Spleen (tissue), 11 donors: ENCODE measurements around the gene PTGFR. TPM values are rescaled to one million over a fixed set of nuclear protein-coding genes. Genes with fewer than 3 reads are reported as not detected.

Source experiments
- DNase-seq: peaks from one replicate; pipeline ENCODE4 v3.0.0-alpha.2; 2020
- H3K27ac ChIP-seq, 8 donors: fragments of 200-600 bp; sonication (generic) in 7 of 8; 1 replicate in 4 of 8; 2 replicates in 4 of 8; pipeline versions ENCODE4 v1.5.0 to v1.8.0; 2016 to 2021; ENCODE audit warnings: inconsistent platforms in 4 of 8, mild to moderate bottlenecking in 4 of 8, moderate library complexity in 1 of 8
- H3K27me3 ChIP-seq, 7 donors: fragments of 200-600 bp; sonication (generic) in 6 of 7; replicated peaks in 1 of 7; 1 replicate in 4 of 7; 2 replicates in 3 of 7; pipeline versions ENCODE4 v1.5.0 to v1.8.0; 2016 to 2021; ENCODE audit warnings: inconsistent platforms in 3 of 7, mild to moderate bottlenecking in 1 of 7
- H3K36me3 ChIP-seq, 6 donors: fragments of 200-600 bp; sonication (generic) in 5 of 6; 1 replicate in 4 of 6; 2 replicates in 2 of 6; pipeline versions ENCODE4 v1.5.0 to v1.8.0; 2016 to 2021; ENCODE audit warnings: inconsistent platforms in 2 of 6
- H3K4me1 ChIP-seq, 6 donors: fragments of 200-600 bp; sonication (generic) in 5 of 6; 1 replicate in 3 of 6; 2 replicates in 3 of 6; pipeline versions ENCODE4 v1.5.0 to v1.8.0; 2016 to 2021; ENCODE audit warnings: inconsistent platforms in 3 of 6
- H3K4me3 ChIP-seq, 8 donors: fragments of 200-600 bp; sonication (generic) in 7 of 8; 1 replicate in 4 of 8; 2 replicates in 4 of 8; pipeline versions ENCODE4 v1.5.0 to v1.8.0; 2016 to 2021; ENCODE audit warnings: inconsistent platforms in 4 of 8, mild to moderate bottlenecking in 4 of 8, moderate library complexity in 2 of 8
- H3K9me3 ChIP-seq, 8 donors: fragments of 200-600 bp; sonication (generic) in 7 of 8; 1 replicate in 4 of 8; 2 replicates in 4 of 8; pipeline versions ENCODE4 v1.5.0 to v1.8.0; 2016 to 2021; ENCODE audit warnings: inconsistent platforms in 4 of 8
- POLR2A ChIP-seq, 3 donors: fragments of 450-650 bp; IDR thresholded peaks; one replicate each; pipeline ENCODE4 v1.5.1; 2017; ENCODE audit warnings: antibody characterized with exemption in 3 of 3, mild to moderate bottlenecking in 1 of 3
- POLR2AphosphoS5 ChIP-seq, 3 donors: sonication (generic); formaldehyde crosslinking; IDR thresholded peaks; one replicate each; pipeline ENCODE4 v1.5.1; 2017; ENCODE audit warnings: antibody characterized with exemption in 3 of 3
- WGBS, 5 donors: extraction: QIAGEN DNeasy Blood & Tissue Kit in 3 of 5; methylation state at CpG; one replicate each; pipeline versions ENCODE4 v1.1.5 to v1.1.7; 2013 to 2018; 5-methylcytosine and 5-hydroxymethylcytosine counted together
- intact Hi-C: fragments of 100-400 bp; cut with DNase I; formaldehyde crosslinking; loops from one replicate; pipeline ENCODE4 v1.15.0; 2023; ENCODE audit warnings: low total_unique reads
- polyA plus RNA-seq, 3 donors: library from polyadenylated mRNA; stranded (reverse); fragments of 200-250 nt; gene quantifications; one replicate each; pipeline ENCODE4 v1.2.1, GENCODE V29; 2013
- total RNA-seq, 7 donors: library from RNA; depleted of rRNA in 3 of 7; stranded (reverse); fragments of >200 nt in 3 of 7; fragmentation: NEBNext Ultra II Directional in 4 of 7; extraction: Animal tissue kit (Norgen Biotek cat#: 25700) in 4 of 7; gene quantifications; one replicate each; pipeline versions ENCODE4 v1.1.0 to v1.2.1, GENCODE V29; 2016 to 2021
- TF ChIP-seq, protein P1 (sequence below), 11 experiments: fragments of 200-600 bp in 7 of 11; fragments of 450-650 bp in 4 of 11; sonication (generic) in 4 of 11; IDR thresholded peaks in 8 of 11; conservative IDR thresholded peaks in 3 of 11; 1 replicate in 7 of 11; 2 replicates in 4 of 11; pipeline versions ENCODE4 v1.4.0 to v1.8.0; 2016 to 2021; ENCODE audit warnings: antibody characterized with exemption in 11 of 11, inconsistent platforms in 4 of 11, mild to moderate bottlenecking in 1 of 11
- donor health status: healthy with polysubstance abuse.
- donor health status: DM: no; HTN: no; CAD: no; lungs with moderate emphysema.
- donor health status: DM: no; HTN: no; CAD: no.
- donor health status: Bipolar disorder and iron deficiency.
- donor health status: healthy.
- donor health status: DM: no; HTN: no; CAD: no.
- donor health status: DM: yes; HTN: yes; CAD: no.

Gene PTGFR
- total and polyA plus RNA-seq, 10 donors = 0.28 to 2.4 (median 0.47) TPM

DNA sequence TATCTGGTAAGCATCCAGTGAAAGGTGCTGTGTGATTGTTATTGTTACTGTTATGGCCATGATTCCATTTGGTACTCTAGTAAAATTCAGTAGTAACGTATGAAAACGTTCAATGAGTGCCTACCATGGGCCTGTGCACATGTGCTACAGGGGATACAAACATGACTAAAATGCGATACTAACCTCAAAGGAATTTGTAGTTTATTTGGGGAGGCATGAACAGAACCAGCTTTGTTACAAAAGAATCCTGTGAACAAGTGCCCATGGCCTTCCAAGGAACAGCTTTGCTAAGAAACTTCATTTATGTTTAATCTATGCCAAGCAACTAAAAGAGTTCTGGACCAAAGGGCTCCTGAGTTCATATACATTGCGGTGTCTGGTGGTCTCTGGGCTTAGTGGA lies 28.7 kb downstream of the PTGFR start:
- Histone ChIP-seq H3K36me3 (no peaks in the 10 kb centered on the region), H3K27ac (no peak overlapping the region), H3K4me1 (no peaks in the 10 kb centered on the region), H3K27me3 (no peaks in the 10 kb centered on the region), H3K9me3 (no peaks in the 10 kb centered on the region), H3K4me3 (no peak overlapping the region)
- TF ChIP-seq, protein P1, sequence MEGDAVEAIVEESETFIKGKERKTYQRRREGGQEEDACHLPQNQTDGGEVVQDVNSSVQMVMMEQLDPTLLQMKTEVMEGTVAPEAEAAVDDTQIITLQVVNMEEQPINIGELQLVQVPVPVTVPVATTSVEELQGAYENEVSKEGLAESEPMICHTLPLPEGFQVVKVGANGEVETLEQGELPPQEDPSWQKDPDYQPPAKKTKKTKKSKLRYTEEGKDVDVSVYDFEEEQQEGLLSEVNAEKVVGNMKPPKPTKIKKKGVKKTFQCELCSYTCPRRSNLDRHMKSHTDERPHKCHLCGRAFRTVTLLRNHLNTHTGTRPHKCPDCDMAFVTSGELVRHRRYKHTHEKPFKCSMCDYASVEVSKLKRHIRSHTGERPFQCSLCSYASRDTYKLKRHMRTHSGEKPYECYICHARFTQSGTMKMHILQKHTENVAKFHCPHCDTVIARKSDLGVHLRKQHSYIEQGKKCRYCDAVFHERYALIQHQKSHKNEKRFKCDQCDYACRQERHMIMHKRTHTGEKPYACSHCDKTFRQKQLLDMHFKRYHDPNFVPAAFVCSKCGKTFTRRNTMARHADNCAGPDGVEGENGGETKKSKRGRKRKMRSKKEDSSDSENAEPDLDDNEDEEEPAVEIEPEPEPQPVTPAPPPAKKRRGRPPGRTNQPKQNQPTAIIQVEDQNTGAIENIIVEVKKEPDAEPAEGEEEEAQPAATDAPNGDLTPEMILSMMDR (IDR thresholded peaks at IDR 0.05 in 8 of 11, conservative IDR thresholded peaks at IDR 0.05 in 3 of 11) = no peak
- TF ChIP-seq POLR2A (IDR thresholded peaks at IDR 0.05) (no peak), POLR2AphosphoS5 (IDR thresholded peaks at IDR 0.05) (no peak)
- intact Hi-C loops = no loop called here
- 84 to 92% (median 89%) methylated on average over 4 of the region's 4 CpGs for WGBS, 5 donors
- DNase-seq = no peak

- Histone ChIP-seq H3K27ac (no peak overlapping the region), H3K4me1 (no peaks in the 10 kb centered on the region), H3K9me3 (no peaks in the 10 kb centered on the region), H3K4me3 (no peak overlapping the region), H3K36me3 (no peaks in the 10 kb centered on the region), H3K27me3 (no peaks in the 10 kb centered on the region)
- DNase-seq = no peak
- TF ChIP-seq POLR2A (IDR thresholded peaks at IDR 0.05) (no peak), POLR2AphosphoS5 (IDR thresholded peaks at IDR 0.05) (no peak)
- TF ChIP-seq, protein P1 (IDR thresholded peaks at IDR 0.05 in 8 of 11, conservative IDR thresholded peaks at IDR 0.05 in 3 of 11) = no peak
- intact Hi-C loops = no loop called here
- WGBS, 5 donors = 75 to 91% (median 80%) methylated on average over 6 of the region's 6 CpGs
These were observed 29.4 kb downstream of the PTGFR start for GRCh38 chr1:78520216-78520615.

- intact Hi-C loops = no loop called here
- TF ChIP-seq, protein P1 (IDR thresholded peaks at IDR 0.05 in 8 of 11, conservative IDR thresholded peaks at IDR 0.05 in 3 of 11) = no peak
- TF ChIP-seq POLR2A (IDR thresholded peaks at IDR 0.05) = no peak
- no peak for TF ChIP-seq POLR2AphosphoS5 (IDR thresholded peaks at IDR 0.05)
These were observed 30.1 kb downstream of the PTGFR start for GRCh38 chr1:78520843-78521242.

DNA sequence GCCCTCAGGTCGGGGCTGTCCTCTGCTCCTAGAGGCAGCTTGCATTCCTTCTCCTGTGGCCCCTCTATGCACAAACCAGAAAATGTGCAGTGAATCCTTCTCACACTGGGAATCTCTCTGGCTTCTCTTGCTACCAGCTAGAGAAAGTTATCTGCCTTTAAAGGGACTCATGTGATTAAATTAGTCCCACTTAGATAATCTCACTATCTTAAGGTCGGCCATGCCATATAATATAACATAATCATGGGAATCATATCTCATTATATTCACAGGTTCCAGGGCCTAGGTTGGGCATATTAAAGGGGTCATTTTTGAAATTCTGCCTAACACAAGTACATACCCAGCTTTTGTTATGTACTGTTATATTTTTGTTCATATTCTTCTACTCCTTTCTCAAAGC lies 31.4 kb downstream of the PTGFR start:
- TF ChIP-seq POLR2A (IDR thresholded peaks at IDR 0.05) (no peak), POLR2AphosphoS5 (IDR thresholded peaks at IDR 0.05) (no peak)
- TF ChIP-seq, protein P1 (IDR thresholded peaks at IDR 0.05 in 8 of 11, conservative IDR thresholded peaks at IDR 0.05 in 3 of 11) = no peak
- 62 to 79% (median 68%) methylated on average over 2 of the region's 2 CpGs for WGBS, 5 donors
- DNase-seq = no peak
- intact Hi-C loops = no loop called here
- H3K27ac ChIP-seq = no peak overlapping the region
- H3K9me3 ChIP-seq = no peaks in the 10 kb centered on the region
- no peak overlapping the region for H3K4me3 ChIP-seq
- no peaks in the 10 kb centered on the region for H3K36me3 ChIP-seq
- H3K4me1 ChIP-seq = no peaks in the 10 kb centered on the region
- no peaks in the 10 kb centered on the region for H3K27me3 ChIP-seq

More at GRCh38 chr1:78520843-78521242, 30.1 kb downstream of the PTGFR start:
- Histone ChIP-seq H3K36me3 (no peaks in the 10 kb centered on the region), H3K4me1 (no peaks in the 10 kb centered on the region), H3K27ac (no peak overlapping the region), H3K27me3 (no peaks in the 10 kb centered on the region), H3K9me3 (no peaks in the 10 kb centered on the region), H3K4me3 (no peak overlapping the region)
- no peak for DNase-seq
- 89 to 95% (median 91%) methylated on average over 3 of the region's 3 CpGs for WGBS, 5 donors
